Erythroblast (primary cell): ENCODE results near the gene TMEM212.

Experiments used
- GATA1 ChIP-seq: IDR thresholded peaks from 2 replicates; pipeline ENCODE4 v1.6.1; 2011; ENCODE audit warnings: low read depth, mild to moderate bottlenecking, control low read depth, low read length, moderate library complexity
- POLR2A ChIP-seq: IDR thresholded peaks from 2 replicates; pipeline ENCODE4 v1.6.1; 2011; ENCODE audit warnings: mild to moderate bottlenecking, low read length

DNA sequence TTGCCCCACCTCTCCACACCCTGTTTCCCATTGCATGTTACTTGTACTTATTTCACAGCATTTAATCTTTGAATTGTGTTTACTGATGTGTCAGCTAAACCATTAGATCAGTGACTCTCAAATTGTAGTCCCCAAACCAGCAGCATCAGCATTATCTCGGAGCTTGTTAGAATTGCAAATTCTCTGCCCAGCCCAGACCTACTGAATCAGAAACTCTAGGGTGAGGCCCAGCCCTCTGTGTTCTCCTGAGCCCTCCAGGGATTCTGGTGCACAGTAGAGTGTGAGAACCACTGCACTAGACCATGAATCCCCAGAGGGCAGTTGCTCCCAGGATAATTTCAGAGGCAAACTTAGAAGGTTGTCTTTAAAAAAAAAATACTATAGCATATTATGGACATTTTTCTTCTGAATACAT lies 45.9 kb upstream of the TMEM212 start:
- no peak for TF ChIP-seq POLR2A
- no peak for TF ChIP-seq GATA1
